Suppressor macrophage treated with lipopolysaccharide for 1 hour (primary cell): ENCODE results near the gene PCDHGA11.
"Not testable (repeated sequence)": the region's sequence is repeated elsewhere in the genome, so short reads cannot be mapped to it uniquely, and the experiment has no call there.

Experiments
- DNase-seq, 3 donors: peaks; one replicate each; pipeline ENCODE4 v3.0.0-alpha.2; 2020 to 2022

Gene PCDHGA11

GRCh38 chr5:141432726-141433125 is 11.9 kb downstream of the PCDHGA11 start:
- not testable (repeated sequence) for DNase-seq

DNA sequence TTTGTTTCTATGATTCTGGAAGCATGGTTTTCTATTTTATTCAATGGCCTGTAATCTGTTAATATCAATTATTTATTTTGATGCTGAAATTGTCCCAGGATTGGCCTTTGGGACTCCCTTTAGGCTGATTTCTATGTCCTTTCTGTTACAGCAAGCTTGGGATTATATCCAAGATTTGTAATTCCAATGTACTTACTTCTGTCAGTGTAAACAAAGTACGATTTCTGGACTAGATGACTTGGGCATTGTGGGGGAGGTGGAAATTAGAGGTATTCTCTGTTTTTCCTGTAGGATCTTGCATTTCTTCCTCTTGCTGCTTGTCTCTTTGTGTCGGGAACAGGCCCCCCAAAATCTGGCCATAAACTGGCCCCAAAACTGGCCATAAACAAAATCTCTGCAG is 13.2 kb downstream of the PCDHGA11 start:
- no peak for DNase-seq

GRCh38 chr5:141437221-141437620 is 16.4 kb downstream of the PCDHGA11 start:
- DNase-seq: no peak

- DNase-seq: no peak
These were observed 18.7 kb downstream of the PCDHGA11 start for GRCh38 chr5:141439411-141440141.

DNA sequence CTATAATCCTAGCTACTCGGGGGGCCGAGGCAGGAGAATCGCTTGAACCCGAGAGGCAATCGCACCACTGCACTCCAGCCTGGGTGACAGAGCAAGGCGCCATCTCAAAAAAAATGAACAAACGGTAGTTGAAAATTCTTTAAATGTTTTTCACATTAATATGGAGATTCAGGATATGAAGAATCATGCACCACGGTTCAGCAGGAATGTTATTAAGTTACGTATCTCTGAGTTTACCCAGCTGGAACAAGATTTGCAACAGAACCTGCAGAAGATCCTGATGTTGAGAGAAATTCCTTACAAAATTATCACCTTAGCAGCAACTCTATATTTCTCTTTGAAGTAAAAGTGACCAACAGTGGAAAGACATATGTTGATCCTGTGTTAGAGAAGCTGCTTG is 19.5 kb downstream of the PCDHGA11 start:
- no peak for DNase-seq

- no peak for DNase-seq
These were observed 20.8 kb downstream of the PCDHGA11 start for GRCh38 chr5:141441571-141442170.

DNA sequence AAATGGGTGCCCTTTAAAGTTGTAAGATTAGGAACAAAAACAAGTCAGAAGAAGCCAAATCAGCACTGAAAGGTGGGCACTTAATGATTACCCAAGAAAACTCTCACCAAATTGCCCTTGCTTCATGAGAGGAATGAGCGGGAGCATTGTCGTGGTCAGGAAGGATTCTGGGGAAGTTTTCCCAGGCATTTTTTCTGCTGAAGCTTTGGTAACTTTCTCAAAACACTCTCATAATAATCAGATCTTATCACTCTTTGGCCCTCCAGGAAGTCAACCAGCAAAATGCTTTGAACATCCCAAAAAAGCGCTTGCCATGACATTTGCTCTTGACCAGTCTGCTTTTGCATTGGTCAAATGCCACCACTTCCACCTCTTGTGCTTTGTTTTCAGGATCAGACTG is 44.5 kb downstream of the PCDHGA11 start:
- no peak for DNase-seq
